Astrocyte (in vitro differentiated cells and primary cell): Measurements from ENCODE around the gene TBC1D22B. TPM values are rescaled to one million over a fixed set of nuclear protein-coding genes. Genes with fewer than 3 reads are reported as not detected.

ENCODE experiments used
- DNase-seq: peaks from one replicate; pipeline ENCODE4 v3.0.0-alpha.2; 2010; ENCODE audit warnings: low read depth
- FAIRE-seq: peaks from 2 replicates; lab custom pipeline; 2011; peaks lifted over from hg19 to GRCh38; lab: Jason Lieb, UNC
- H2AFZ ChIP-seq: 2 replicates; pipeline ENCODE4 v1.6.0; 2012; ENCODE audit warnings: low read depth, low read length, inconsistent platforms
- H3K27ac ChIP-seq: 2 replicates; pipeline ENCODE4 v1.5.1; 2011; ENCODE audit warnings: low read depth, low read length, inconsistent platforms
- H3K27me3 ChIP-seq: 2 replicates; pipeline ENCODE4 v1.6.0; 2011; ENCODE audit warnings: low read length, inconsistent platforms; ENCODE audit not compliant: insufficient read depth
- H3K36me3 ChIP-seq: 2 replicates; pipeline ENCODE4 v1.5.1; 2011; ENCODE audit warnings: low read length, inconsistent platforms; ENCODE audit not compliant: insufficient read depth
- H3K4me1 ChIP-seq: 2 replicates; pipeline ENCODE4 v1.5.1; 2011; ENCODE audit warnings: low read length, inconsistent platforms; ENCODE audit not compliant: insufficient read depth
- H3K4me2 ChIP-seq: 2 replicates; pipeline ENCODE4 v1.6.0; 2012; ENCODE audit warnings: low read length, inconsistent platforms
- H3K4me3 ChIP-seq: 2 replicates; pipeline ENCODE4 v1.5.1; 2011; ENCODE audit warnings: low read depth, mild to moderate bottlenecking, low read length, inconsistent platforms; ENCODE audit not compliant: insufficient read depth
- H3K79me2 ChIP-seq: 2 replicates; pipeline ENCODE4 v1.6.0; 2012; ENCODE audit warnings: mild to moderate bottlenecking, low read length, inconsistent platforms; ENCODE audit not compliant: insufficient read depth
- H3K9ac ChIP-seq: 2 replicates; pipeline ENCODE4 v1.6.0; 2012; ENCODE audit warnings: mild to moderate bottlenecking, low read length, inconsistent platforms
- H3K9me3 ChIP-seq: 2 replicates; pipeline ENCODE4 v1.5.1; 2012; ENCODE audit warnings: low read depth, mild to moderate bottlenecking, low read length, inconsistent platforms; ENCODE audit not compliant: insufficient read depth
- H4K20me1 ChIP-seq: 2 replicates; pipeline ENCODE4 v1.6.0; 2012; ENCODE audit warnings: low read length, inconsistent platforms; ENCODE audit not compliant: insufficient read depth
- H3K27ac Mint-ChIP-seq: one replicate; pipeline ENCODE4 v1.8.0; 2021; ENCODE audit warnings: mild to moderate bottlenecking, mixed read lengths; ENCODE audit not compliant: unreplicated experiment
- H3K27me3 Mint-ChIP-seq: one replicate; pipeline ENCODE4 v1.8.0; 2021; ENCODE audit warnings: low read depth, mixed read lengths; ENCODE audit not compliant: unreplicated experiment
- H3K36me3 Mint-ChIP-seq: one replicate; pipeline ENCODE4 v1.8.0; 2021; ENCODE audit warnings: low read depth, mixed read lengths; ENCODE audit not compliant: unreplicated experiment
- H3K4me1 Mint-ChIP-seq: one replicate; pipeline ENCODE4 v1.8.0; 2021; ENCODE audit warnings: low read depth, mixed read lengths; ENCODE audit not compliant: unreplicated experiment
- H3K4me3 Mint-ChIP-seq: one replicate; pipeline ENCODE4 v1.8.0; 2021; ENCODE audit warnings: mild to moderate bottlenecking, moderate library complexity, mixed read lengths; ENCODE audit not compliant: unreplicated experiment
- H3K9me3 Mint-ChIP-seq: one replicate; pipeline ENCODE4 v1.8.0; 2021; ENCODE audit warnings: mild to moderate bottlenecking, mixed read lengths; ENCODE audit not compliant: unreplicated experiment
- CTCF ChIP-seq: IDR thresholded peaks from 2 replicates; pipeline ENCODE4 v1.5.1; 2011; ENCODE audit warnings: low read depth, mild to moderate bottlenecking, inconsistent platforms, low read length, moderate library complexity; ENCODE audit not compliant: insufficient read depth
- EZH2 ChIP-seq: IDR thresholded peaks from 2 replicates; pipeline ENCODE4 v1.6.1; 2012; ENCODE audit warnings: mild to moderate bottlenecking, low read length, inconsistent platforms; ENCODE audit not compliant: insufficient read depth
- total RNA-seq: library from RNA; stranded (reverse); gene quantifications from 2 replicates; pipeline ENCODE4 v1.2.1, GENCODE V29; 2021

TBC1D22B gene
- total RNA-seq, 1 donor from 2014 or later, result 10.8 TPM

GRCh38 chr6:37352384-37352783 is 94.8 kb downstream of the TBC1D22B start:
- Mint-ChIP-seq H3K27ac (no peak overlapping the region), H3K36me3 (no peaks in the 10 kb centered on the region), H3K4me3 (peak overlapping the region; percentile 27), H3K9me3 (no peaks in the 10 kb centered on the region), H3K27me3 (peaks cover 6% of the 10 kb centered on the region), H3K4me1 (peaks cover 8% of the 10 kb centered on the region)
- Histone ChIP-seq H3K9ac (no peak overlapping the region), H3K36me3 (no peaks in the 10 kb centered on the region), H3K4me2 (no peak overlapping the region), H3K4me1 (peaks cover 6% of the 10 kb centered on the region), H2AFZ (no peak overlapping the region), H3K27ac (no peak overlapping the region), H3K27me3 (no peaks in the 10 kb centered on the region), H3K79me2 (peaks cover 34% of the 10 kb centered on the region), H3K4me3 (no peak overlapping the region), H4K20me1 (peaks cover 25% of the 10 kb centered on the region), H3K9me3 (no peaks in the 10 kb centered on the region)
- DNase-seq (no peak), FAIRE-seq (no peak)
- TF ChIP-seq CTCF (no peak), EZH2 (no peak)

GRCh38 chr6:37353761-37354525 is 96.4 kb downstream of the TBC1D22B start, which contains the start of gene RNF8:
Gene RNF8, plus strand, starts transcription at chr6:37353983. Its CDS starts 182 bp downstream, at chr6:37354165.
- Histone ChIP-seq H3K79me2 (peaks cover 46% of the 10 kb centered on the region), H3K4me3 (peak within 1 kb of the TSS; percentile 82), H3K27me3 (no peaks in the 10 kb centered on the region), H3K27ac (peak within 1 kb of the TSS; percentile 69), H3K36me3 (no peaks in the 10 kb centered on the region), H3K9ac (peak within 1 kb of the TSS; percentile 90), H3K9me3 (no peaks in the 10 kb centered on the region), H3K4me2 (peak within 1 kb of the TSS; percentile 95), H2AFZ (peak within 1 kb of the TSS; percentile 91), H4K20me1 (peaks cover 37% of the 10 kb centered on the region), H3K4me1 (peaks cover 6% of the 10 kb centered on the region)
- peak within 1 kb of the TSS; percentile 77 for H3K27ac Mint-ChIP-seq
- no peaks in the 10 kb centered on the region for H3K9me3 Mint-ChIP-seq
- no peaks in the 10 kb centered on the region for H3K36me3 Mint-ChIP-seq
- H3K4me3 Mint-ChIP-seq, result peak within 1 kb of the TSS; percentile 94
- peaks cover 3% of the 10 kb centered on the region for H3K27me3 Mint-ChIP-seq
- FAIRE-seq (no peak), DNase-seq (peak; percentile 72)
- TF ChIP-seq EZH2 (no peak), CTCF (no peak)
- peaks cover 10% of the 10 kb centered on the region for H3K4me1 Mint-ChIP-seq
